Testis (tissue), 2 donors: ENCODE data around the gene PTPRG.

Experiments used
- CTCF ChIP-seq, 3 experiments: fragments of 450-650 bp in 2 of 3; fragments of 200-600 bp in 1 of 3; sonication (generic) in 1 of 3; IDR thresholded peaks; one replicate each; pipeline ENCODE4 v1.5.1; 2016 to 2019; ENCODE audit warnings: antibody characterized with exemption in 3 of 3, mild to moderate bottlenecking in 2 of 3, moderate library complexity in 1 of 3
- POLR2A ChIP-seq: fragments of 450-650 bp; IDR thresholded peaks from one replicate; pipeline ENCODE4 v1.6.1; 2017; ENCODE audit warnings: antibody characterized with exemption, mild to moderate bottlenecking, moderate library complexity

- TF ChIP-seq CTCF (IDR thresholded peaks at IDR 0.05) (no peak), POLR2A (no peak)
These were observed 250.3 kb downstream of the PTPRG start for GRCh38 chr3:61811652-61812051.
